Hematopoietic multipotent progenitor cell treated with erythropoietin and hydrocortisone succinate and interleukin-3 and kit ligand, for 8 days (in vitro differentiated cells): Measurements from ENCODE around the gene LAMC2.

Source experiments
- DNase-seq: peaks from one replicate; pipeline ENCODE4 v3.0.0-alpha.2; 2015

Gene LAMC2

GRCh38 chr1:183215076-183215720 is 29.1 kb downstream of the LAMC2 start:
- no peak for DNase-seq

- DNase-seq: no peak
Measured at GRCh38 chr1:183215936-183216335, 29.9 kb downstream of the LAMC2 start.

- DNase-seq: no peak
Measured at GRCh38 chr1:183218027-183218618, 32.1 kb downstream of the LAMC2 start.

- DNase-seq: no peak
Measured at GRCh38 chr1:183218971-183219615, 33.0 kb downstream of the LAMC2 start.

- DNase-seq: no peak
Measured at GRCh38 chr1:183219616-183220009, 33.5 kb downstream of the LAMC2 start.

DNA sequence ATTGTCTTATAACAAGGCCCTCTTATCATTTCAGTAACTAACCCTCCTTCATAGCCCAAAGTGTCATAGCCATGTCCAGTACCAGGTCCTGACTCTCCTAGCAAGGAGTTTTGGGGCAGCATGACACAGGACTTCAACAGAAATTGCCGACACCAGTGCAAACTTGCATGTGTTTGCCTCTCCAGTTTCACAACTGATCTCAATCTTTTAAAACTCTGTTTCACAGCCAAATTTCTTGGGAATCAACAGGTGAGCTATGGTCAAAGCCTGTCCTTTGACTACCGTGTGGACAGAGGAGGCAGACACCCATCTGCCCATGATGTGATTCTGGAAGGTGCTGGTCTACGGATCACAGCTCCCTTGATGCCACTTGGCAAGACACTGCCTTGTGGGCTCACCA is 36.8 kb downstream of the LAMC2 start:
- DNase-seq: no peak

DNA sequence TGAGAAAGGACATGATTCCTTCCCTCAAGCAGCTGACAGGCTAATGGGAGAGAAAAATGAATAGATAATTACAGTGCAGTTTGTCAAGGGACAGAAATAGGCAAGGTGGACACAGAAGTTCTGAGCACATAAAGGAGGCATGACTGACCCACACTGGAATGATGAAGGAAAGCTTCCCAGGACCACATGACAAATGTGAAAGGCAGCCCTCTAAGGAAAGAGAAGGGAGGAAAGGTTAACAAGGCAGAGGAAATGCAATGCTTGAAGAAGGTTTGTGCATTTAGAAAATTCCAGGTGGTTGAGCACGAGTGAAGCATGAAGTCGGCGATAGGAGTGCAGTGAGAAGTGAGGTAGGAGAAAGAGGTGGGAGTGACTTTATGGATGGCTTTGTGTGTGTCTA is 37.4 kb downstream of the LAMC2 start:
- no peak for DNase-seq

- no peak for DNase-seq
Measured at GRCh38 chr1:183226361-183226760, 40.3 kb downstream of the LAMC2 start.

DNA sequence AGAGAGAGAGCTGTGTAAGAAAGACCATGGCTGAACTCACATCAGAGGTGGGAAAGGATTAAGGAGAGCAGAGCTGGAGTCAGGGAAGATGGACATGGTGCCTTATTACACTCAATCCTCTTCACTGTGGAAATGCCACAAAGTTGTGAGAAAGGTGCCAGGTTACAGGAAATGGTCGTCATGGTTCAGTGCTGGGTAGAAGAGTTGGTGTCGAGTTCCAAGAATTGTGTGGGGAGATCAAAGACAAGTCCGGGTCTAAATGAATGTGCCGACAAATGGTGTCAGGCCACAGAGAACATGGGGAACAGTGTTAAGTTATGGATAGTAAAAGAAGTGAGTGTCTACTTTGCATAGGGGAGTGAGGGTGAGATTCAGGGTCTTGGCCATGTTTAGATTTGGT is 40.9 kb downstream of the LAMC2 start:
- DNase-seq: no peak

GRCh38 chr1:183227422-183228346 is 41.6 kb downstream of the LAMC2 start:
- peak; percentile 32 for DNase-seq

GRCh38 chr1:183228347-183229220 is 42.5 kb downstream of the LAMC2 start:
- no peak for DNase-seq

DNA sequence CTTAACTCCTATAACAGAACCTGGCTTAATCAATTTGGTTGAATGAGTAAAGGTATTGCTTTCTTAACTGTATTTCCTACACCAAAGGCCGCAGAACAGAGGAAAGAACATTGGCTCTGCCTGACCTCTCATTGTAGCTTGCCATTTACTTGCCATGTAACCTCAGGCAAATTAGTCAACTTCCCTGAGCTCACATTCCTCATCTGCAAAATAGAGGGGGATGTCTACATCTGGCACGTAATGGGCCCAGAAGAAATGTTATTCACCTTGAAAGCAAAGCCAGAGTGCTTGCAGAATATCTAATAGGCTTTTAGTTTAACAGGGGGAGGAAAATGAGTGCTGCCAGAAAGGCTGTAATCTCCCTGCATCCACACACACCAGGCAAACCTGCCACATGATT is 44.3 kb downstream of the LAMC2 start:
- DNase-seq: no peak

DNA sequence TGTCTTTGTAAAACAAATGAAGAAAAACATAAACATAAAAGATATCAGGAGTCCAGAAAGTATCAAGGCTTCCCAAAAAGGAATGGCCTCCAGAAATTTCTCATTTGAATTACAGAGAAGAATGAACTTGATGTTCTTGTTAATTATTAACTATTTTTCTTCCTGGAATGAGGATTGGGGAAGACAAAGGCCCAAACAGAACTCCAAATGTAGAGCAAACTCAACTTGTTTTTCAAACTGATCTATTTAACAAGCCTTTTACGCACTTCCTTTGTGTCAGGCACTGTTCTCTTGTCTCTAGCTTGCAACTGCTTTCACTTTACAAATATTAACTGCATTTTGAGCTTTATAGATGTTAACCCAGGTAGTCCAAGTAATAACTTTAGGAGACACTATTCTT is 45.5 kb downstream of the LAMC2 start:
- DNase-seq: no peak

GRCh38 chr1:183233113-183233512 is 47.0 kb downstream of the LAMC2 start:
- no peak for DNase-seq

DNA sequence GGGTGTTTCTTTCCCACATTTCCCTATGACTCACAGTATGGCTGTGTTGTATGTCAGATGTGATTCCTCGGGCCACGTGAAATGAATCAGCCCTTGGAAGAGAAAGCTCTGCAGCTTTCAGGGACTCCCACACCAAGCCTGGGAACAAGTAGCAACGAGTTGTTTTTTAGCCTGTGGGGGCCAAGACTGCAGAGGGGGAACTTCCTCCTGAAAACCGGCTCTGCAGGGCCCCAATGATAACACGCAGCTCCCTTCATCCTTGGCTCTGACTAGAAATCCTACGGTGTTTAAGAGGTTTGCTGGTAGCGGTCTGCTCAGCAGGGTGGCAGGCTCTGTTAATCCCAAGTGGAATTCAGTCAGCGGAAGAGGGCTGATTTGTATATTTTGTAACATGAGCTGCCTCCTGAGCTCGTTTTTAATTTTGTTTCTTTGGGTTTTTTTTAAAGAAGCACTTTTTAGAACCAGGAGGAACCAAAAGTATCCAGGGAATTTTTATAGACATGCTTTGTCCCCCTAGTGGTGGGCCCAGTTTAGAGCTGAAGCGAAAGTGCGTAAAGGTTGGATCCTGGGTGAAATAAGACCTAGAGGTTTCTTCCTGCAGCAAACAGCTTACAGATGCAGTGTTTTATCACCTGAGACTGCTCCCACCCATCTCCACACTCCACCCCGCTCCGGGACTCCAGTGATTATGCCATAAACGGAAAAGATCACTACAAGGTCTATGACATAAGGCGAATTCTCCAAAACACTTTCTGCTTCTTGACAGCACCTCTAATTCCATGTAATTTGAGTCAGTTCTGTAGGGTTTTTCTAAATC is 48.8 kb downstream of the LAMC2 start:
- no peak for DNase-seq

DNA sequence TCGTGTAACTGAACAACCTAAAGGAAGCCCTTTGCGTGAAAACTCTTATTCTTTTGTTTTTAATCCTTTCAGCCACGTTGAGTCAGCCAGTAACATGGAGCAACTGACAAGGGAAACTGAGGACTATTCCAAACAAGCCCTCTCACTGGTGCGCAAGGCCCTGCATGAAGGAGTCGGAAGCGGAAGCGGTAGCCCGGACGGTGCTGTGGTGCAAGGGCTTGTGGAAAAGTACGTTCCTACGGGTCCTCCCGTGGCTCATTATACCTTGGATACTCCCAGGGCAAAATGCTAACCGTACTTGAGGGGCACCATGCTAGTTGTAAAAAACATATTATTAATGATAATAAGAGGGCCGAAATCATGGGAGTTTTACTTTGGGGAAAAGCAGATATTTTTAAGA is 49.4 kb downstream of the LAMC2 start:
- no peak for DNase-seq

GRCh38 chr1:183236158-183236725 is 50.2 kb downstream of the LAMC2 start:
- DNase-seq: no peak

DNA sequence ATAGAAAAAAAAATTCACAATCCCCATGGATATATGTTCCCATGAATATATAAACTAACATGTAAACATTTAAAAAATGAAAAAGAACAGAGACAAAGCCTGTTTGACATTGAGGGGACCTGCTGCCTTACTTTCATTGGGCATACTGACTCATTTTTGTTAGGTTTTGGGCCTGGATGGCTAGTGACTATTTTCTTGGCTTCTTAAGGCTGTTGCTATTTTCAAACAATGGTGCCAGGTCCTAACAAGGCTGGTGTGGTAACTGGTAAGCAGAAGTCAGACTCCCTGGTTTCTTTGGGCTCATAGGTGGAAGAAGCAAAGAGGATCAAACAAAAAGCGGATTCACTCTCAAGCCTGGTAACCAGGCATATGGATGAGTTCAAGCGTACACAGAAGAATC is 51.0 kb downstream of the LAMC2 start:
- no peak for DNase-seq

- DNase-seq: no peak
Measured at GRCh38 chr1:183238071-183238470, 52.0 kb downstream of the LAMC2 start.

GRCh38 chr1:183239220-183239742 is 53.2 kb downstream of the LAMC2 start:
- no peak for DNase-seq
